ENCODE data around the gene PCOLCE2.

DNA sequence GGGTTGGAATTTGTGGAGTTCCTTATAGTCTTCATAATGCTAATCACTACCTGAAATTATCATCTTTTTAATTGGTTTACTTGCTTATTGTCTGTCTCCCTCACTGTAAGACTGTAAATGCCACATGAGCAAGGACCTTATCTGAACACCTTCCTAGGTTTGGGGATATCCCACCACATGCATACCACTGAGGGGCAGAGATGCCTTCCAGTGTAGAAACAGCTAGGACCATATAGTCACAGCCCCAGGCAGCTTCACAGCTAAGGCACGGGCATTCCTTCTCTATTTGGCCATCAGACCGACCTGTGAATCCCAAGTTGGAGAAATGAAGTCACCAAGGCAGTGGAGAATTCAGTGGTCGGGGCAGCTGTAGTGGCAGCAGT, 46.0 kb upstream of the PCOLCE2 start:
- TF ChIP-seq REST (IDR thresholded peaks at IDR 0.05; ENCODE audit: low read depth) (no peak), RAD21 (IDR thresholded peaks at IDR 0.05; ENCODE audit: low read depth) (no peak), POLR2A (IDR thresholded peaks at IDR 0.05; ENCODE audit: borderline replicate concordance, extremely low read depth, insufficient read depth, insufficient read length) (no peak), ELF1 (IDR thresholded peaks at IDR 0.05; ENCODE audit: borderline replicate concordance, low read depth) (no peak), EZH2phosphoT487 (IDR thresholded peaks at IDR 0.05; ENCODE audit: borderline replicate concordance) (no peak), CBX3 (IDR thresholded peaks at IDR 0.05; ENCODE audit: low read depth) (no peak), POLR2AphosphoS5 (IDR thresholded peaks at IDR 0.05; ENCODE audit: low read depth, low read length) (no peak), EZH2 (IDR thresholded peaks at IDR 0.05) (no peak), ATF3 (IDR thresholded peaks at IDR 0.05) (no peak)
- TF ChIP-seq, protein P1, sequence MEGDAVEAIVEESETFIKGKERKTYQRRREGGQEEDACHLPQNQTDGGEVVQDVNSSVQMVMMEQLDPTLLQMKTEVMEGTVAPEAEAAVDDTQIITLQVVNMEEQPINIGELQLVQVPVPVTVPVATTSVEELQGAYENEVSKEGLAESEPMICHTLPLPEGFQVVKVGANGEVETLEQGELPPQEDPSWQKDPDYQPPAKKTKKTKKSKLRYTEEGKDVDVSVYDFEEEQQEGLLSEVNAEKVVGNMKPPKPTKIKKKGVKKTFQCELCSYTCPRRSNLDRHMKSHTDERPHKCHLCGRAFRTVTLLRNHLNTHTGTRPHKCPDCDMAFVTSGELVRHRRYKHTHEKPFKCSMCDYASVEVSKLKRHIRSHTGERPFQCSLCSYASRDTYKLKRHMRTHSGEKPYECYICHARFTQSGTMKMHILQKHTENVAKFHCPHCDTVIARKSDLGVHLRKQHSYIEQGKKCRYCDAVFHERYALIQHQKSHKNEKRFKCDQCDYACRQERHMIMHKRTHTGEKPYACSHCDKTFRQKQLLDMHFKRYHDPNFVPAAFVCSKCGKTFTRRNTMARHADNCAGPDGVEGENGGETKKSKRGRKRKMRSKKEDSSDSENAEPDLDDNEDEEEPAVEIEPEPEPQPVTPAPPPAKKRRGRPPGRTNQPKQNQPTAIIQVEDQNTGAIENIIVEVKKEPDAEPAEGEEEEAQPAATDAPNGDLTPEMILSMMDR (IDR thresholded peaks at IDR 0.05 in 2 of 3, conservative IDR thresholded peaks at IDR 0.05 in 1 of 3; ENCODE audit: borderline replicate concordance in 1 of 3, insufficient read depth in 1 of 3, low read depth in 2 of 3, low read length in 2 of 3), result no peak

Measured in HCT116 (cell line).